A673 (cell line): Measurements from ENCODE around the gene IER5. TPM values are rescaled to one million over a fixed set of nuclear protein-coding genes. Genes with fewer than 3 reads are reported as not detected.
"Not testable (repeated sequence)": the region's sequence is repeated elsewhere in the genome, so short reads cannot be mapped to it uniquely, and the experiment has no call there.

Experiments
- BruUV-seq: library from RNA; stranded (reverse); fragments of 400-500 nt; replicated peaks from 2 replicates; lab custom pipeline; 2021; lab: Mats Ljungman, UMichigan
- CTCF ChIA-PET: fragments of 300-600 bp; sonication (Branson Sonifier 250); formaldehyde crosslinking; loops from one replicate; lab custom pipeline; 2022; ENCODE audit warnings: antibody characterized with exemption; lab: Charles Lee
- POLR2A ChIA-PET: fragments of 300-600 bp; sonication (Branson Sonifier 250); formaldehyde crosslinking; loops from one replicate; lab custom pipeline; 2022; ENCODE audit warnings: antibody characterized with exemption; ENCODE audit not compliant: low non-redundant PET; lab: Charles Lee
- DNase-seq: peaks from one replicate; pipeline ENCODE4 v3.0.0-alpha.2; 2015; ENCODE audit warnings: low spot score
- H3K27ac ChIP-seq: fragments of 200-600 bp; sonication (generic); 2 replicates; pipeline ENCODE4 v1.5.1; 2016; ENCODE audit warnings: mixed run types, low read depth, mild to moderate bottlenecking, mixed read lengths, antibody characterized with exemption, low read length; ENCODE audit not compliant: poor library complexity, severe bottlenecking
- H3K27me3 ChIP-seq: fragments of 200-600 bp; sonication (generic); replicated peaks from 2 replicates; pipeline ENCODE4 v1.6.1; 2017; ENCODE audit warnings: mixed run types, low read depth, mild to moderate bottlenecking, mixed read lengths, antibody characterized with exemption, low read length; ENCODE audit not compliant: insufficient read depth, poor library complexity
- H3K36me3 ChIP-seq: fragments of 200-600 bp; sonication (generic); 2 replicates; pipeline ENCODE4 v1.6.1; 2016; ENCODE audit warnings: mixed run types, mild to moderate bottlenecking, mixed read lengths, antibody characterized with exemption, low read length; ENCODE audit not compliant: insufficient read depth, poor library complexity, severe bottlenecking
- H3K4me1 ChIP-seq: fragments of 200-600 bp; sonication (generic); 2 replicates; pipeline ENCODE4 v1.6.1; 2017; ENCODE audit warnings: mixed run types, mild to moderate bottlenecking, mixed read lengths, antibody characterized with exemption, low read length; ENCODE audit not compliant: insufficient read depth, poor library complexity, severe bottlenecking
- H3K4me3 ChIP-seq: fragments of 200-600 bp; sonication (generic); 2 replicates; pipeline ENCODE4 v1.5.1; 2016; ENCODE audit warnings: low read depth, mixed run types, mild to moderate bottlenecking, mixed read lengths, low read length; ENCODE audit not compliant: poor library complexity, severe bottlenecking
- H3K9me3 ChIP-seq: fragments of 200-600 bp; sonication (generic); 2 replicates; pipeline ENCODE4 v1.6.1; 2016; ENCODE audit warnings: mixed run types, low read depth, mild to moderate bottlenecking, mixed read lengths, antibody characterized with exemption, low read length; ENCODE audit not compliant: poor library complexity, severe bottlenecking
- CTCF ChIP-seq: fragments of 300-800, 200-600 bp; sonication (generic); conservative IDR thresholded peaks from 2 replicates; pipeline ENCODE4 v1.5.1; 2017; ENCODE audit warnings: low read depth, mild to moderate bottlenecking, antibody characterized with exemption, low read length, moderate library complexity, mixed read lengths
- EZH2 ChIP-seq: fragments of 200-600 bp; sonication (generic); IDR thresholded peaks from 2 replicates; pipeline ENCODE4 v1.6.1; 2017; ENCODE audit warnings: borderline replicate concordance, low read depth, mild to moderate bottlenecking, mixed read lengths, antibody characterized with exemption, low read length; ENCODE audit not compliant: poor library complexity, severe bottlenecking
- intact Hi-C: fragments of 100-400 bp; cut with micrococcal nuclease; formaldehyde crosslinking; loops from one replicate; pipeline ENCODE4 v1.10.0; 2022; ENCODE audit not compliant: unreplicated experiment
- total RNA-seq: library from RNA; stranded (reverse); gene quantifications from 2 replicates; pipeline ENCODE4 v1.2.3, GENCODE V29; 2021

The IER5 gene
- total RNA-seq, 1 experiment from 2014 or later: 28.2 TPM

DNA sequence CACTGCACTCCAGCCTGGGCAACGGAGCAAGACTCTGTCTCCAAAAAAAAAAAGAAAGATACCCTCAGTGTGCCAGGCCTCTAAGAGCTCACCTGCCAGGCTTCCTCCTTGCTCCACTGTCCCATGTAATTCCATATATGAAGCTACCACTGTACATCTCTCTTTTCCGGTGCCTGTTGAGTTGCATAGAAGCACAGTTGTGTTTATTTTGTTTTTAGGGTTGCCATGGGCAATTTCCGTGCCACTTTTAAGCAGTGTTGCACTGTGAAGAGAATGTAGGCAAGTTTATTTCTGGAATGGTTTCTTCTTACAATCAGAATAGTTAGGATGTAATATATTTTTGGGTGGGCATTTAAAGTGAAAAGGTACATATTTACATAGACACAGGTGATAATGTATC lies 31.4 kb upstream of the IER5 start:
- intact Hi-C loops: no loop called here
- peaks cover 4% of the 10 kb centered on the region for H3K4me1 ChIP-seq
- DNase-seq: no peak
- TF ChIP-seq CTCF (no peak), EZH2 (no peak)
- H3K27me3 ChIP-seq: no peaks in the 10 kb centered on the region
- H3K27ac ChIP-seq: no peak overlapping the region
- no peaks in the 10 kb centered on the region for H3K36me3 ChIP-seq
- H3K4me3 ChIP-seq: no peak overlapping the region
- H3K9me3 ChIP-seq: no peaks in the 10 kb centered on the region
- ChIA-PET POLR2A (no interaction called here), CTCF (no interaction called here)
- no TSS peak for BruUV-seq

DNA sequence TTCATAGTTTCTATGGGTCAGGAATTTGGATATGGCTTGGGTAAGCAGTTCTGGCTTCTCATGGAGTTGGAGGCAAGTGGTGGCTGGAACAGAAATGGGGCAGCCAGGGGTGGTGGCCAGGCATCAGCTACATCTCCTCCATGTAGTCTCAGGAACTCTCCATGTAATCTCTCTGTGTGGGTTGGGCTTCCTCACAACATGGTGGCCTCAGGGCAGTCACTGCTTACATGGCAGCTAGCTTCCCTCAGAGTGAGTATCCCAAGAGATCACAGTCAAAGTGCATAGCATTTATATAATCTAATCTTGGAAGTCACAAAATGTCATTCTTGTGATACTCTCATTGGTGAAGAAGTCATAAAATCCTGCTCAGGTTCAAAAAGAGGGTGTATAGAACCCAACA lies 29.1 kb upstream of the IER5 start:
- no TSS peak for BruUV-seq
- no peak for DNase-seq
- Histone ChIP-seq H3K4me3 (no peak overlapping the region), H3K4me1 (peaks cover 24% of the 10 kb centered on the region), H3K27ac (no peak overlapping the region), H3K9me3 (no peaks in the 10 kb centered on the region), H3K36me3 (no peaks in the 10 kb centered on the region), H3K27me3 (no peaks in the 10 kb centered on the region)
- TF ChIP-seq EZH2 (no peak), CTCF (no peak)
- intact Hi-C loops: no loop called here
- ChIA-PET CTCF (no interaction called here), POLR2A (no interaction called here)

- Histone ChIP-seq H3K4me1 (peaks cover 24% of the 10 kb centered on the region), H3K9me3 (no peaks in the 10 kb centered on the region), H3K4me3 (no peak overlapping the region), H3K27ac (no peak overlapping the region), H3K36me3 (no peaks in the 10 kb centered on the region), H3K27me3 (no peaks in the 10 kb centered on the region)
- BruUV-seq: no TSS peak
- TF ChIP-seq CTCF (no peak), EZH2 (no peak)
- no peak for DNase-seq
- CTCF ChIA-PET: no interaction called here
- intact Hi-C loops: no loop called here
- POLR2A ChIA-PET: no interaction called here
Measured at GRCh38 chr1:181060066-181060465, 28.4 kb upstream of the IER5 start.

DNA sequence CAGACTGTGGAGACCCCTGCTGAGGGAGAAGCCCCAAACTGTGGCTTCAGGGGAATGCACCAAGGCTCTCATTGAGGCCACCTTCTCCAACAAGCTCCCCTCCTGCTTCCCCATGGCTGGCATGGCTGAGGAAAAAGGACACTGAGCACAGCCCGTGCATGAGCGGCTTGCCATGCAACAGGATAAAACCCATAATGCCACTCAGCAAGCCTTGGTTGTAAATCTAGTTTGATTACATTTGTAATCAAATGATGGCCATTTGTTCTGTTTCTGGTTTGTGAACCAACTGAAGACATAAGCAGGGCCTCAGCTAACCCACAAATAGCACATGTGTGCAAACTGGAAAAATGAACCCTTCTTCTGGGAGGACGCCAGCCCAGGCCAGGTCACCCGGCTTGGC lies 27.6 kb upstream of the IER5 start:
- H3K27me3 ChIP-seq, CTCF ChIA-PET, POLR2A ChIA-PET, H3K27ac ChIP-seq, H3K36me3 ChIP-seq, H3K9me3 ChIP-seq, H3K4me3 ChIP-seq, DNase-seq, BruUV-seq, intact Hi-C loops: not testable (repeated sequence)
- H3K4me1 ChIP-seq: peaks cover 24% of the 10 kb centered on the region
